Epidermal melanocyte (primary cell): ENCODE data around the gene OR4K5.
"Not testable (repeated sequence)": the region's sequence is repeated elsewhere in the genome, so short reads cannot be mapped to it uniquely, and the experiment has no call there.

Experiments
- DNase-seq: peaks from one replicate; pipeline ENCODE4 v3.0.0; 2011; ENCODE audit warnings: low spot score; ENCODE audit not compliant: insufficient read length

The OR4K5 gene, protein sequence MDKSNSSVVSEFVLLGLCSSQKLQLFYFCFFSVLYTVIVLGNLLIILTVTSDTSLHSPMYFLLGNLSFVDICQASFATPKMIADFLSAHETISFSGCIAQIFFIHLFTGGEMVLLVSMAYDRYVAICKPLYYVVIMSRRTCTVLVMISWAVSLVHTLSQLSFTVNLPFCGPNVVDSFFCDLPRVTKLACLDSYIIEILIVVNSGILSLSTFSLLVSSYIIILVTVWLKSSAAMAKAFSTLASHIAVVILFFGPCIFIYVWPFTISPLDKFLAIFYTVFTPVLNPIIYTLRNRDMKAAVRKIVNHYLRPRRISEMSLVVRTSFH

DNA sequence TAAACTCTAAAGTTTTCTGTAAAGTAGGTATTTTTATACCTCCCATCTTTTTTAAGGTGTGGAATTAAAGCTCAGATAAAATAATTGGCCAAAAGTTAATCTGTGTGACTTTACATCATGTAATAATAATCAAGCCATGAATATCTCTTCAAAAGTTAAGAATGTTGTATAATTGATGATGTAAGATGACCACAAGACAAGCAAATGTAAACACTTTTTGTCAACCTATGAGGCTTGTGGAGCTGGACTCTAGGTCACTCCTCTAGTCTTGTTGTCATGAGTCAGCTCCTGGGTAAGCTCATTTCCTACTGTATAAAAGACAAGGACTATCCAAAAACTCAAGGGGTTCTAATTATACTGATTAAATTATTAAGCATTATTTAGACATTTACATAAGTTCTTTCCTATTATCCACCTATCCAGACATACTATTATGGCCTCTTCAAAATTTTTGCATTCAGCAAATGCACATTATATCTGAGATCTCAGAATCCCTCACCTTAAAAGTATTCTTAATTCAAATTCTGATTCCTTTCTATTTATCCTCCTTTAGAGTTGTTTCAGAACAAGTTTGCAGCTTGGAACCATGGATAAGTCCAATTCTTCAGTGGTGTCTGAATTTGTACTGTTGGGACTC, at the start of gene OR4K5:
Gene OR4K5 (plus strand): TSS at position 587 of the 637 bp plus-strand sequence. CDS start 0 bp downstream, at position 587.
- DNase-seq = no peak

DNA sequence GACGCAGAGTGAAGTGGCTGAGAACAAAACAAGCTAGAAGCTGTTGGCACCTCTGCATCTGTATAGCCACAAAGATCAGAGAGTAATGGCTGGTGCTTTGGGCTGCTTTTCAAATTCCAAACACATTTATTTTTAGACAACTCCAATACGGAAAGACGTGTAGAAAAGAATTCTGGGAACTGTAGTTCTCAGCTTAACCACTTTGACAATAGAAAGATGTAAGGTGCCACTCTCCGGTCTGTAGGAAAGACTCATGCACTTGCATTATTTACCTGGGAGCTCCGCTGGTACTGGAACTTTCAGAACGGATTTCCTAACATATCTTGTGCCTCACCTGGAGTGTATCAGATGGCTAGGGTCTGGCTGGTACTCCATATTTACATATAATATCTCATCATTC, 47.2 kb upstream of the OR4K5 start:
- no peak for DNase-seq

DNA sequence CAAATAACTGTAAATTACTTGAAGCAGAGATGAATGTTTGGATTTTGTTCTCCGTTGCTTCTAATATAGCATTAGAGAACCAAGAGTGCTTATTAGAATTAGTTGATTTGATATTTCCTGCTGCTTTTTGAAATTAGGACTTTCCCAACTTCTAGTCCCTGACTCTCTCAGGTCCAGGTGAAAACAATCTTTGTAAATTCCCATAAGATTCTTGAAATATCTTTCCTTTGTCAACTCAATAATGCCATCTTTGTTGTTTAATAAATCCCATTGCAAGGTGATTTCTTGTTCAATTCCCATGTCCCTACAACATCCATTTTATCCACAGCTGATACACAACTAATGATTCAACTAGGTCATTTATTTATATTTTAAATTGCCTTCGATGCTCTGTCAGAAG, 45.6 kb upstream of the OR4K5 start, which contains the start of gene OR4K2:
Gene OR4K2 (plus strand): TSS at position 301 of the 400 bp plus-strand sequence. CDS start 1,126 bp downstream, outside the sequence.
- DNase-seq = no peak

DNA sequence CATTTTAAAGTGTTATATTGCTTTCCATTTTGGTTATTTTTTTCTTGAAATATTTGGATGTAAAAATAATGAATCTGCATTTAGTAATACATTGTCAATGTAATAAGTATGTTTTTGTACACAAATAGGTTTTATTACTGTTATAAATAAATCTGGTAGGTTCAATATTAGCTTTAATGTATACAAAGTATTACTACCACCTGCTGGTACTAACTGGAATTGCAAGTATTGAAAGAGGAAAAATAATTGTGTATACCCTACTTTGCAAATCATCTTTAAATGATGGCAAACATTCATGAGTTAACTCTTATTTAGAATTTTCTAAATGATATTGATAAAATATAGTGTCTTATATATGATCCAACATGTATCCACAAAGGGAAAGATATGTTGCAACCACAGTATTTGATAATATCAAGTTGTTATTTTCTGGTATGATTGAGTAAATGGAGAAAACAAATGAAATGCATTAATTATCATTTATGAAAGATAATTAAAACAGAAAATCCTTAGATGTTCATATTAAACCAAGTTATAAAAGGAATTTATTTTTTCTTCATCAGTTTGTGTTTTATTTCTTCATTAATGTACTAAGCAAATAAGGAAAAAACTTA, 42.3 kb upstream of the OR4K5 start:
- DNase-seq = no peak

DNA sequence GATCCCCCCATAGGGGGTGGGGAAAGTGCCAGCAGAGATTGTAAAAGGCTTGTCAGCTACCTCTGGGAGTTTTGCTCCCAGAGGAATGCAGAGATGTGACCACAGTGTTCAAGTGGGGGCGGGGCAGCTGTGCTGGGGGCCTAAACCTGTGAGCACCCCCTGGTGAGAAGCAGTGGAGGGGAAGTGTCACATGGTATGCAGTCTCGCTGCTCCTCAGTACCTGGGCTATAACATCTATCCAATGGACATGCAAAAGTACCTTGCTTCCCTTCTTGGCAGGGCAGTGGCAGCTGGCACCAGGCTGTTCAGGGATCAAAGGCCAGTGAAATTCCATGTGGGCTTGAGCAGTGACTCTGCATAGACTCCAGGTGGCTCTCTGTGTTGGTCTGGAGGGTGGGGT, 25.1 kb upstream of the OR4K5 start:
- DNase-seq = no peak

DNA sequence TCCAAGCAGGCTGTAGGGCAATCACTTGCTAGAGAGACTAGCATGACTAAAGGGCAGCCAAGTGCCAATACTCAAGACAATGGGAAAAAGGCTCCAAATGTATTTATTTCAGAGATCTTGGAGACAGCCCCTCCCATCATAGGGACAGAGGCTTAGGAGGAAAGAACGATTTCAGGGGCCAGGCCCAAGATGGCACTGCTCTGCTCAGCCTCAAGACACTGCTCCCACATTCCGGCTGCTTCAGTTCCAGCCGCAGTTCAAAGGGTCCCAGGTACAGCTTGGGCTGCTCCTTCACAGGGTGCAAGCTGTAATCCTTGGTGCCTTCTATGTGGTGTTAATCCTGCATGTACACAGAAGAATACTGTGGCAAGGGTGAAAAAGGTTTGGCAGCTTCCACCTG, 19.4 kb upstream of the OR4K5 start:
- no peak for DNase-seq

DNA sequence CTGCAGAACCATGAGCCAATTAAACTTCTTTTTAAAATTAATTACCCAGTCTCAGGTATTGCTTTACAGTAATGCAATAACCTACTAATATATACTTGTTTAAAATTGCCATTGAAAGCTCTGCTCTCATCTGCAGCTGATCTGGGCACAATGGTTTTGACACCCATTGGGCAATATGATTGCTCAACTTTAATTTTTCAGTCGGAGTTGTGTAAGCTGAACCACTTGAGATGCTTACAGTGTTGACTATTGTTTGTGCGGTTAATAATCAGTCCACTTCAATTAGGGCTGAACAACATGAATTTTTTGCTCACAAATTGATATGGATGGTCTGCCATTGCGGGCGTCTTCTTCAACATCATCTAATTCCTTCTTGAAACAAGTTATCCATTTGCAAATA, 18.0 kb upstream of the OR4K5 start:
- no peak for DNase-seq

DNA sequence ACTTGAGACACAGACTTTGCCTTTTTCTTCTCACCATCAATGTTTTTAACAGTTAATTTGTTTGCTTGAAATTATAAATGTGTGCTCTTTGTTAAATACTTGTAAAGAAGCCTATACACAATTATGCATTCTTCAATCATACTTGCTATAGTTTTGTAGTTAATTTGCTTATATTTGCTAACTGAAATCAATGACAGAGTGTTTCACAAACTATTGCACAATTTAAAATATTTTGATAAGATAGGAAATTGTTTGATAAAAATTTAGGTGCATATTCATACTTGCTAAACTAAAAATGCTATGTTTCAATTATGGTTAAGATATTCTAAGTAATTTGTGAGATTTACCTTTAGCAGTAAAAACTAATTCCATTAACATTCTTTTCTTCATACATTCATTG, 13.7 kb upstream of the OR4K5 start:
- DNase-seq = no peak

DNA sequence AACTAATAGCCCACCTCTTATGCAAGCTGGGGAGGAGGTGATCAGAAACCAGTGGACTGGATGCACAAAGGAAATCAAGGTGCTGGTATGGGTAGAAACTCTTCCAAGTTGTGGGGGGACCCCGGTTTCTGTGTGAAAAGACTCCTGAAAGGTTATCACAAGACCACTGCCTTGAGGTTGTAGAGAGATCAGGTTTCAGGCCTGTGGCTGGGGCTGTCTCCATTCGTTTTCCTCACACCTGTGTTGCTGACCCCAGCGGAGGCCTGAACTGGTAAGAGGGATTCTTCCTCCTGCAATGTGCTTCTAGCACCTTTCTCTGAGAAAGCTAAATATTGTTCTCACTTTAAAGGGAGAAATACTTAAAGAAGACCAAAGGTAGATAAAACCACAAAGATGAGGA, 9.3 kb upstream of the OR4K5 start:
- DNase-seq = no peak

DNA sequence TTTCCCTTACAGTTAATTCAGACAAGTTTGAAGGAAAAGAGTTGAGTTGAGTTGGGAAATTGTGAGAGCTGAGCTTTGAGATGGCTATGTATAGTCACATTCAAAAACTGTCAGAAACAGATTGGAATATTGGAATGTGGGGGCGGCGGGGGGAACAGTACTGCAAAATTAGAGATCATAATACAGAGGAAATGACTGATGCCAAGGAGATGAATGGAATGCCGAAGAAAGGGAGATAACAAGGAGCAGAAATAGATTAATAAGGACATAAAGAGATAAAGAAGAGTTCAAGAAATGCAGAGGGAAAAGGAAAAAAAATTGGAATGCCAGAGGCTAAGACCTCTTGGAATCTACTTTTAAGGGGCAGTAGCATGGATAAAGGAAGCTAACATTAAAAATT, 3.2 kb upstream of the OR4K5 start:
- no peak for DNase-seq

DNA sequence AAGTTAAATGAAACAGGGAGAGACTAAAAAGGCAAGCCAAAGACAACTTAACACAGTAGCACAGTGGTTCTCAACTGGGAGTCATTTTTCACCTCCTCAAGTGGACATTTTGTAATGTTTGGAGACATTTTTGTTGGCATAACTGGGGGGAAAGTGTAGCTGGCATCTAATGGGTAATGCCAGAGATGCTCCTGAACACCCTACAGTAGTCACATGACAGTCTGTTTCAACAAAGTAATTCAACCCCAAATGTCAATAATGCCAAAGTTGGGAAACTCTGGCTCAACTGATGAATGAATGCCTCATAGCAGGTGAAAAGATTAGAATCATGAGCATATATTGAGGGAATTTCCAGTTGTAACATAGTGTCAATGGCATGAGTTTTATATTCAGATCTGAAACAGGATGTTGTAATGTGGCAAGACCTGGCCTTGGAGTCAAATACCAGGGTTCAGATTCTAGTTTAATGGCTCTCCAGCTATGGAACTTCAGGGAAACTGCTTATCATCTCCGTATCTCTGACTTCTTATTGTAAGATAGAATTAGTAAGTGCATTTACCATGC, 2.4 kb upstream of the OR4K5 start:
- no peak for DNase-seq

DNA sequence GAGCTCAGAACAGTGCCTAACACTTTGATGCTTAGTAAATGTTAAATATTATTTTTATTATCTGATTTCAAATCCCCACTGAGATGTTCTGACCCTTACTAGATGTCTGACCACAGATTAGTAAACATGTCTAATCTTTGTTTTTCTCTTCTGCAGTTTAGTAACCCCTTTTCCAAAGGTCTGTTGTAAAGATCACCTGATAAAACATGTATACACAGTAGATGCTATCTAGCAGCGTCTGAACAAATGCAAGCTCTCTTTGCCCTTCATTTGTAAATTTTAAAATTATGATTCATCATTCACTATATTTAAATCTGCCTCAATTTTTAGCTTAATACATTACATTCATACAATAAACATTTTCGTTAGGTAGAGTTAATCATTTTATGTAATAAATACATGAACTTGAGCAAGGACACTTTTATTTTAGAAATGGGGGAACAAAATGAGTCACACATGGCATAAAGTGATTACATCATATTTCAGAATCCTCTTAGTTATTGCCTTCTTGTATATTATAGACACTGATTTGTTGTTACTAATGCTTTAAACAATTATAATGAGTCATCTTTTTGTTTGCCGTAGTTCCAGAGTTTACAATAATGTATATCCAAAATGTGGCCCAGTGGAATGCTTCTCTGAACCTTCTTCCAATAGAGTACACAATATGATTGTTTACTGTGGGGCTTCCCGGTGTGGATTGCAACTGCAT, 1.7 kb upstream of the OR4K5 start:
- DNase-seq = no peak

DNA sequence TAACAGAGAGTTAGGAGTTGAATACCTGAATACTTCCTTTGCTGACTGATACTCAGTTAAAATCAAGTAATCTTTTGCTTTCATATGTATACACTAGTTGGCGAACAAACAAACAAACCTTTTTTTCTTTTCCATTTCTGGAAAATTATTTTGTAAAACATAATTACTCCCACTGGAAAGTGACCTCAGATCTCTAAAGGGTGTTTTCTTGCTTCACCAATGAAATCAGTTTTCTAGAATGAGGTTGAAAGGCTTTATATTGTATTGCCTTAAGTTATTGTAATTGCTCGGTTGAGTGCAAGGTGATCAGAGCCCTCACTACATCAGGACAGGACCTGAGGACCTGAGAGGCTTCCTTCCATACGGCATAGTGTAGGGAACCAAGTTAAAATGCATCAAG, 10.2 kb downstream of the OR4K5 start, which contains the start of gene OR4K1:
Gene OR4K1 (plus strand): TSS at position 301 of the 400 bp plus-strand sequence. CDS start 4,750 bp downstream, outside the sequence.
- DNase-seq = no peak

DNA sequence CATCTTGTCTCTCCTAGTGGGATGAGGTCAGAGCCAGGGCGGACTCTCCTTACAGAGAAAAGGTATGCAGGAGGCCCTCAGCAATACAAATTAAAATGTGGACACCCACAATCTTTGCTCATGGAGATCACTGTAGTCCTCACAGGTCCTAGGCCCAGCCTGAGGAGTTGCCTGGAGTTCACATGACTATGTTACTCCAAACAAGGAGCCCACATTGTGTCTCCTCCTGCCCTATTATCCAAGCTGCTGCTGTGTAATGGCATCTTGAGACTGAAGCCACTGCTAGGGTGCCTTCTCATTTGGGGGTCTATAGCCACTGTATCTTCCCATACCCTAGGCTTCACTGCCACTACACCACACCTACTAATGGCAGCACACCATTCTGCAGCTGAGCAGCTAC, 21.3 kb downstream of the OR4K5 start:
- no peak for DNase-seq

DNA sequence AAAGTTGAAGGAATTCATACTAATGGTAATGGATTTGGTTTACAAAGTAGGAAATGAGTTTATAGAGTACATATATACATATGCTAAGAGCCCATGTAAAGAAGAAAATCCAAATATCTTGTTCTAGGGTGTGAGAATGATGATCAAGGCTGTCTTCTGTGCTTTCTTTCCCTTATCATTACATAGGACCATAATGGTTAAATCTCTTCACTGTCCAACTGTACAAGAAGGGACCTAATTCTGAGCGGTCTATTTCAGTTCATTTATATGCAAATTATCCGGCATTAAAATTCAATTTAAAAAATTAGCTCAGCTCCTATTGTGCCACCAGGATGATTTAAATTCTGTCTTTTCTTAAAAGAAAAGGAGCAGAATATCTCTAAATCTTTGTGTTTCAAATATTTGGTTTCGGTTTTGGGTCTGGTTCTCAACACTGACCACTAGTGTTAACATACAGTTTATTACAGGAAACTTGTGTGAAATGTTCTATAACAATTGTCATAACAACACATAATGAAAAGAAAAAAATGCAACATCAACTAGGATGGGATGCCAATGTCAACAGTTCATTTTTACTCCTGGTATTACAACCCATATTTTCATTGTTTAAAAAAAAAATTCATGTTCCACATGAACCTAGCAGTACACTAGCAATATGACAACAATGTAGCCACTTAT, 27.1 kb downstream of the OR4K5 start:
- DNase-seq = no peak

DNA sequence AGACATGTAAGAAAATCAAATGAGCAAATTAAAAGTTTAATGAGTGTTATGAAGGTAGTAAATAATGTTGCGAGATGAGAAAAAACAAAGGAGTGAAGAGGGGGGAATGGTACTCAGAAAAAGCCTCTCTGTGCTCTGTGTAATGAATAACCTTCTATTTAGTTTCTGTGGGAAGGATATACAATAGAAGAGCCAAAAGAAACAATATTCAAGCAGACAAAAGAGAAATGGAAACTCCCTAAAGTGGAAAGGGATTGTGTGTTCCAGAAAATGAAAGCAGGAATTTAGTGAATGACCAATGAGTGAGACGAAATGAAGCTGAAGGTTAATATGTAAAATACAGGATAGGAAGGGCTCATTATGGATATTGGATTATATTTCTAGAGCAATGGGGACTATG, 28.8 kb downstream of the OR4K5 start:
- no peak for DNase-seq

DNA sequence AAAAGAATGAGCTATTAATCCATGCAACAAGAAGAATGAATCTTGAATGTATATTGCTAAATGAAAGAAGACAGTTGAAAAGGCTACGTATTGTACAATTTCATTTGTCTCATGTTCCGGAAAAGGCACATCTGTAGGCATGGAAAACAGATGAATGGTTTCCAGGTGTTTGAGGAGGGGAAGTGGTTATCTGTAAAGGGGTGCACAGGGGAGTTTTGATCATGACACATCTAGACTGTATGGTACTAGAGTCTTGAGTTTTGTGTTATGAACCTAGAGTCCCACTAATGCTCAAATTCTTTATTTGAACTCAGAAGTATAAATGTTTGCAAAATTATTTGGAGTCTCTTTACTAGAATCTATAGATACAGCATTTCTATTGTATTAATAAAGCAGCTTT, 49.3 kb downstream of the OR4K5 start:
- DNase-seq = not testable (repeated sequence)
